Stimulated activated CD8-positive, alpha-beta memory T cell treated with anti-CD3 and anti-CD28 coated beads, Interleukin-4, amount 100 ng/mL, for 48 hours (primary cell): Measurements from ENCODE around the gene NEBL.

Source experiments
- DNase-seq: peaks from one replicate; pipeline ENCODE4 v3.0.0-alpha.2; 2020

Gene NEBL

GRCh38 chr10:20769481-20769880, 127.6 kb downstream of the NEBL start:
- DNase-seq = no peak

GRCh38 chr10:20768843-20769242, 128.3 kb downstream of the NEBL start:
- DNase-seq = no peak

GRCh38 chr10:20767028-20767427, 130.1 kb downstream of the NEBL start:
- DNase-seq = no peak

GRCh38 chr10:20765066-20765465, 132.0 kb downstream of the NEBL start:
- no peak for DNase-seq

GRCh38 chr10:20760460-20760859, 136.7 kb downstream of the NEBL start:
- DNase-seq = no peak

- DNase-seq = no peak
These were observed 148.6 kb downstream of the NEBL start for GRCh38 chr10:20748551-20748950.

- DNase-seq = no peak
These were observed 149.3 kb downstream of the NEBL start for GRCh38 chr10:20747782-20748181.

GRCh38 chr10:20746856-20747255, 150.3 kb downstream of the NEBL start:
- no peak for DNase-seq

GRCh38 chr10:20745556-20746375, 151.3 kb downstream of the NEBL start:
- DNase-seq = no peak

GRCh38 chr10:20744821-20745220, 152.3 kb downstream of the NEBL start:
- DNase-seq = no peak

GRCh38 chr10:20743942-20744341, 153.2 kb downstream of the NEBL start:
- no peak for DNase-seq

GRCh38 chr10:20742737-20743541, 154.2 kb downstream of the NEBL start:
- no peak for DNase-seq

- DNase-seq = no peak
These were observed 157.0 kb downstream of the NEBL start for GRCh38 chr10:20740120-20740519.

- no peak for DNase-seq
These were observed 160.0 kb downstream of the NEBL start for GRCh38 chr10:20737107-20737506.
